ENCODE measurements around the gene SOX1. TPM values are rescaled to one million over a fixed set of nuclear protein-coding genes. Genes with fewer than 3 reads are reported as not detected.

The SOX1 gene
- total and polyA plus RNA-seq, 2 of the 13 experiments (the other 11 are each of a cell fraction or from before 2014, with no cell fraction given), result not detected

DNA sequence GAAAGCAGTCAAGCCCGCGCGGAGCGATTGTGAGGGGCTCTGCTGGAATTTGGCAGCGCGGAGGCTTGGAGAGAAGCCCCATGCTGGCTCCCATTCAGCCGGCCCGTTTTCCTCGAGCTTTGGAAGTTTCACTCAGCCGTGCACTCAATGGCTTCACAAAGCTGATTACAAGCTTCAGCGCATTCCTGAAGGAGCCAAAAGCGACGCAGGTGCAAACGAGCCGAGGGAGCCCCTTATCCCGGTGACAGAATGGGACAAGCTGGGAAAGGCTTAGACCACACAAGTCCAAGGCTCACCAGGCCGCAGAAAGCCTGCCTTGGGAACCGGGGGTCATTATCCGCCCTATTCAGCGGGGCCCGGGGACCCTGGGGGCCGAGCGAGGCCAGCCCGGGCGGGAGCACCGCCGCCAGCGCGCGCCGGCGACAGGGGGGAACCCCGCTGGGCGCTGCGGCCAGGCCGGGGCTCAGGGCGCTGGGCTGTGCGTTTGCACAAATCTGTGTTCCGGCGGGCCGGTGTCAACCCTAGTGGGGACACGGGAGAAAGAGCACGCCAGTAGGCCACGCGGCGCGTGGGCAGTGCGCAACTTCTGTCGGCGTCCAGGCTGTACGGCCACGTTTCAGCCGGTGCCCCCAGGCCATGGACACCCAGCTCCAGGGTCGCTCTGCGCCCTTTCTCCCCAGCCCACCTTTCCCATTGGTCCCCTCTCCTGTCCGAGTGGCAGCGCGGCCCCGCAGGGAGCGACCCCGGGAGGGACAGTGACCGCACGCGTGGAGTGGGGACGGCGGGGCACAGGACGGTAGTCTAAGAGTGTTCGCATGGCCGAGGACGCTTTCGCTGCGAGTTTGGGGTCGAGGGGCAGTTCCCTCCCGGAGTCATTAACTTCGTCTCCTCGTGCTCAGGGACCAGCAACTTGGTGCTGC, 37.3 kb downstream of the SOX1 start:
- no peak for FAIRE-seq
- POLR2A ChIA-PET, result no interaction called here
- WGBS (ENCODE audit: low lambda C conversion rate), result 63% methylated on average over 20 of the region's 76 CpGs
- H3K27me3 ChIP-seq (ENCODE audit: control insufficient read depth in 1 of 2, insufficient read depth in 2 of 2, low read length in 2 of 2), result peaks cover 2 to 42% of the 10 kb centered on the region in 2 experiments
- in situ Hi-C loops (cut with HindIII; ENCODE audit: extremely low pct_ligation_motif_present, low pct_unique_long_range_greater_than_20kb) (no loop called here), intact Hi-C loops (cut with micrococcal nuclease; ENCODE audit: unreplicated experiment) (no loop called here)
- H3K36me3 ChIP-seq (replicated peaks in 1 of 2; ENCODE audit: control insufficient read depth in 1 of 2, insufficient read depth in 2 of 2, low read length in 2 of 2), result no peaks in the 10 kb centered on the region
- CTCF ChIA-PET (ENCODE audit: low intra/inter-chr PET ratio, low total read pairs), result no interaction called here
- no peak for ATAC-seq
- H4K20me1 ChIP-seq (ENCODE audit: insufficient read depth, low read length), result no peaks in the 10 kb centered on the region
- H3K9ac ChIP-seq (ENCODE audit: insufficient read depth, low read depth, low read length), result no peak overlapping the region
- H3K4me2 ChIP-seq (ENCODE audit: low read depth, low read length), result no peak overlapping the region
- H3K4me3 ChIP-seq (replicated peaks in 1 of 3; ENCODE audit: insufficient read depth in 1 of 3, low read depth in 2 of 3, low read length in 3 of 3), result no peak overlapping the region
- BruUV-seq (replicated peaks), result no TSS peak
- no peaks in the 10 kb centered on the region for H3K9me3 ChIP-seq (ENCODE audit: low read length)
- no peak overlapping the region for H3K27ac ChIP-seq (ENCODE audit: extremely low read length, insufficient read depth, low read length)
- H2AFZ ChIP-seq (ENCODE audit: low read length), result no peak overlapping the region
- DNase-seq (ENCODE audit: low spot score), result no peak
- no peaks in the 10 kb centered on the region for H3K79me2 ChIP-seq (ENCODE audit: insufficient read depth, low read length)
- H3K4me1 ChIP-seq (ENCODE audit: insufficient read depth, low read length), result no peaks in the 10 kb centered on the region
- TF ChIP-seq, protein P1, sequence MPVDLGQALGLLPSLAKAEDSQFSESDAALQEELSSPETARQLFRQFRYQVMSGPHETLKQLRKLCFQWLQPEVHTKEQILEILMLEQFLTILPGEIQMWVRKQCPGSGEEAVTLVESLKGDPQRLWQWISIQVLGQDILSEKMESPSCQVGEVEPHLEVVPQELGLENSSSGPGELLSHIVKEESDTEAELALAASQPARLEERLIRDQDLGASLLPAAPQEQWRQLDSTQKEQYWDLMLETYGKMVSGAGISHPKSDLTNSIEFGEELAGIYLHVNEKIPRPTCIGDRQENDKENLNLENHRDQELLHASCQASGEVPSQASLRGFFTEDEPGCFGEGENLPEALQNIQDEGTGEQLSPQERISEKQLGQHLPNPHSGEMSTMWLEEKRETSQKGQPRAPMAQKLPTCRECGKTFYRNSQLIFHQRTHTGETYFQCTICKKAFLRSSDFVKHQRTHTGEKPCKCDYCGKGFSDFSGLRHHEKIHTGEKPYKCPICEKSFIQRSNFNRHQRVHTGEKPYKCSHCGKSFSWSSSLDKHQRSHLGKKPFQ (CRISPR knock-in tag; IDR thresholded peaks at IDR 0.05; ENCODE audit: insufficient replicate concordance), result no peak
- TF ChIP-seq BRCA1 (CRISPR knock-in tag; IDR thresholded peaks at IDR 0.05) (no peak), ZNF550 (CRISPR knock-in tag; IDR thresholded peaks at IDR 0.05; ENCODE audit: borderline replicate concordance) (no peak), HIVEP1 (CRISPR knock-in tag; IDR thresholded peaks at IDR 0.05) (no peak), TFE3 (CRISPR knock-in tag; IDR thresholded peaks at IDR 0.05) (no peak), ZNF512B (CRISPR knock-in tag; IDR thresholded peaks at IDR 0.05; ENCODE audit: borderline replicate concordance) (no peak), ZNF777 (CRISPR knock-in tag; IDR thresholded peaks at IDR 0.05) (no peak), GTF2F1 (IDR thresholded peaks at IDR 0.05; ENCODE audit: low read length) (no peak), MED1 (CRISPR knock-in tag; IDR thresholded peaks at IDR 0.05) (no peak), TP53 (CRISPR knock-in tag; conservative IDR thresholded peaks at IDR 0.05) (no peak), MYC (CRISPR knock-in tag; IDR thresholded peaks at IDR 0.05; ENCODE audit: borderline replicate concordance) (no peak), ZNF678 (CRISPR knock-in tag; IDR thresholded peaks at IDR 0.05) (no peak)
